Mammary epithelial cell (primary cell): ENCODE measurements around the gene PAPPA2.

ENCODE experiments used
- CTCF ChIP-seq, 2 donors: IDR thresholded peaks in 1 of 2; conservative IDR thresholded peaks in 1 of 2; 2 replicates each; pipeline ENCODE4 v1.5.1; 2011 to 2012; ENCODE audit warnings: inconsistent platforms in 2 of 2, low read length in 2 of 2, mild to moderate bottlenecking in 2 of 2, control low read depth in 1 of 2, low read depth in 1 of 2; ENCODE audit not compliant: insufficient read depth in 1 of 2; ENCODE audit errors: extremely low read depth in 1 of 2
- EZH2 ChIP-seq: IDR thresholded peaks from 2 replicates; pipeline ENCODE4 v1.6.1; 2012; ENCODE audit warnings: low read length, inconsistent platforms, borderline replicate concordance

- TF ChIP-seq CTCF (conservative IDR thresholded peaks at IDR 0.05 in 1 of 2, IDR thresholded peaks at IDR 0.05 in 1 of 2; ENCODE audit: extremely low read depth in 1 of 2, insufficient read depth in 1 of 2, low read depth in 1 of 2, low read length in 2 of 2), result no peak
- no peak for TF ChIP-seq EZH2
Observed at GRCh38 chr1:176460544-176461336, 2.2 kb upstream of the PAPPA2 start.
